Peyer's patch (tissue), 4 donors: Measurements from ENCODE around the gene SPRN.

Experiments used
- CTCF ChIP-seq, 6 experiments: fragments of 450-650 bp in 4 of 6; fragments of 200-600 bp in 2 of 6; sonication (generic) in 1 of 6; IDR thresholded peaks; one replicate each; pipeline ENCODE4 v1.5.1; 2017 to 2019; ENCODE audit warnings: antibody characterized with exemption in 6 of 6, mild to moderate bottlenecking in 3 of 6, moderate library complexity in 1 of 6
- POLR2A ChIP-seq, 2 donors: fragments of 450-650 bp; IDR thresholded peaks; one replicate each; pipeline ENCODE4 v1.5.1; 2017; ENCODE audit warnings: antibody characterized with exemption in 2 of 2, mild to moderate bottlenecking in 2 of 2, moderate library complexity in 2 of 2

- TF ChIP-seq CTCF (IDR thresholded peaks at IDR 0.05): no peak
- no peak for TF ChIP-seq POLR2A (IDR thresholded peaks at IDR 0.05)
These were observed 31.2 kb upstream of the SPRN start for GRCh38 chr10:133455611-133456031.
